NOMO-1 (cell line): ENCODE measurements around the gene JAG1.

Source experiments
- DNase-seq, 2 experiments: peaks; one replicate each; lab custom pipeline; 2025; ENCODE audit not compliant: unreplicated experiment in 2 of 2; lab: John Stamatoyannopoulos, UW

Gene JAG1

DNA sequence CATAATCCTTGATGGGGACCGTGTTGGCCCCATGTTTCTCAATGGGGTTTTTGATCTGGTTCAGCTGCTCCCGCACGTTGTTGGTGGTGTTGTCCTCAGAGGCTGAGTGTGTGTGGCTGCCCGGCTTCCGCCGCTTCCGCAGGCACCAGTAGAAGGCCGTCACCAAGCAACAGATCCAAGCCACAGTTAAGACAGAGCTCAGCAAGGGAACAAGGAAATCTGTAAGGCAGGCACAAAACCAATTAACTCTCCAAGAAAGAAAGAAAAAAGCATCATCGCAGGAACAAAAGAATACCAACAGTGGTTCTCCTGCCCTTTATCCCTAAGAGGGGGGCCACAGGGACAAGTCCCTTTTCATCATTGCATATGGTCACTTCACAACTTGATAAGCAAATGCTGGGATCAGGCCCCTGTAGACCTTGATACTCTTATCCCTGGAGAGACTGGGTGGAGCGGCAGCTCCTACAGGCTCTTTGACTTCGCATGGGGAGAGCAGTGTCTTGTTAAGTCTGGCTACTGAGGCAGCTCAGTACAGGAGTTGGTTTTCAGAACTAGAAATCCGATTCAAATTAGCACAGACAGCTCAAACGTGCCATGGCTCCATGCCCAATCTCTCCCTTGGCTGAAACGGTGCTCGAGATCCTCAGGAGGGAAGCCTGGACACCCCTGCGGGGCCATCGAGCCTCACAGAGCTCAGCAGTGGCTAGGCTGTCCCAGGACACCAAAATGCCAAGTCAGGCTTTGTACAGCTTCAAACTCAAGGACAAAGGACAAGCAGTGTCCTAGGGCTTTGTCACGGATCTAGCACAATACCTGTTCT, 33.9 kb downstream of the JAG1 start:
- no peak for DNase-seq

- no peak for DNase-seq
Observed at GRCh38 chr20:10639077-10639736, 34.6 kb downstream of the JAG1 start.

- no peak for DNase-seq
Observed at GRCh38 chr20:10637563-10637962, 36.2 kb downstream of the JAG1 start.

DNA sequence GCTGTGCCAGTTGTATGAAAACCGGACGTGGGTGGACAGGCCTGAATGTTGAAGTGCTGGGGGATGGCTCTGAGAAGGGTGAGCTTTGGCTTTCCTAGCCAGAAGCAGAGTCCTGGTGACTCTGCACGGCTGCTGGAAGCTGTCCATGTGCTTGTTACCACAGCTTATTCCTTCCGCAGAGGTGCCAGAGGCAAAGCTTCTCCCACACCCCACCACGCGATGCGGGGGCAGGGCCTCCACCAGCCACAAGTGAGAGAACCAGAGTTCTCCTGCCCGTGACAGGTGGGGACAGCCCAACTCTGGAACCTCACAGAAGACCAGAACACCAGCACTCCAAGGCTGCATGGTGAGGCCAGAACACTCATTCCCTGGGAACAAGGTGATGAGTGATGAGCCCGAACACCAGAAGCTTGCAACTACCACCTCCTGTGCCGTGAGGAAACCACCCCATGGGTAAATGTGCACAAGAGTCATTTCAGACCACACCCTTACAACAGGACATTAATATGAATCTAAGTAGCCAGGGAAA, 36.7 kb downstream of the JAG1 start:
- no peak for DNase-seq

DNA sequence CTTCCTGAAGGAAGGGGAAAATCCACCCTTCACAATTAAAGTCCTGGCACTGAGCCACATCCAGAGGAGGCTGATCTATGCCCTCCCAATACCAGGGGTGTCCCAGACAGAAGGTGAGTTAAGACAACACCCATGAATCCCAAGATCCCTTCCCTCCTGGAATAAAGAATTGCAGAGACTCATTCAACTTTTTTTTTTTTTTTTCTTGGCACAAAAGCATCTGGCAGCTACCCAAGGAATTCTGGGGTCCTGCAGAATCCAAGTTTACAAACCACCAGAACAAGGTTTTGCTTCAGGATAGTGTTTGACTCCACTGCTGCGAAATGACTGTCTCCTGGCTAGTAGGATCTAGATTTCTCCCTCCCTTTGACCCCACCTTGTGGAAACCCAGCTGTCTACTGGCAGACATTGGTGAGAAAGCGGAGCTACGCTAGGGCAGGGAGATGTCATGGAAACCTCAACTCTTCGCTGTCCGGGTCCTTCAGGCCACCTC, 37.4 kb downstream of the JAG1 start:
- DNase-seq, result no peak

DNA sequence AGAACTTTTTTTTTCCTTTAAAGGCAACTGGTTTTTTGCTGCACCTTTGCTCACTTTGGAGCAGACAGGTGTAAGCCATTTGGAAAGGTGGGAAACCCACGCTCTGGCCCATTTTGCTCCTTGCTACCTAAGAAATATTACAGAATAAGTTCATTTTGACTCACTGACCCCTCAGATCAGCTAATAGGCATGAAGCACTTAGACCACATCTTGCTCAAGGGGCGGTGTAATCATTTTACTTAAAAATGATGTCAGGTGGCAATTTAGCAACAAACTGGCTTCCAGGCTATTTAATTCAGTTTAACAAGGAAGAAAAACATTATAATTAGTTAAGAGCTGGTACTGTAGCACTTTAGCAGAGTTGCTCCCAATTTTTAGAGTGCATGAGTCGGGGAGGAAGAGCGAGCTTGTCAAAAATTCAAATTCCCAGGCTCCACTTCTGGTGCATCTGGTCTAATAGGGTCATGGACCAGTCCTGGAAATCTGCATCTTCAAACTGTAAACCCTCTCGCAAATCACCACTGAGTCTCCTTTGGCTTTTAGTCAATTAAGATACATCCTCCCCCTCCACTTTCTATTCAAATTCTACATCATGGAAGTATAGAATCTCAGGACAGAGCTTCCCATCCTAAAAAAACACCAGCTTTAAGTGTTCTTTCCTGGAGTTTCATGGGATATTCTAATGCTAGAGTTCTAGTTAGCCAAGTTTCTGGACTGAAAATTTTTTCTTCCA, 38.2 kb downstream of the JAG1 start:
- peak; percentile 7 to 37 for DNase-seq

DNA sequence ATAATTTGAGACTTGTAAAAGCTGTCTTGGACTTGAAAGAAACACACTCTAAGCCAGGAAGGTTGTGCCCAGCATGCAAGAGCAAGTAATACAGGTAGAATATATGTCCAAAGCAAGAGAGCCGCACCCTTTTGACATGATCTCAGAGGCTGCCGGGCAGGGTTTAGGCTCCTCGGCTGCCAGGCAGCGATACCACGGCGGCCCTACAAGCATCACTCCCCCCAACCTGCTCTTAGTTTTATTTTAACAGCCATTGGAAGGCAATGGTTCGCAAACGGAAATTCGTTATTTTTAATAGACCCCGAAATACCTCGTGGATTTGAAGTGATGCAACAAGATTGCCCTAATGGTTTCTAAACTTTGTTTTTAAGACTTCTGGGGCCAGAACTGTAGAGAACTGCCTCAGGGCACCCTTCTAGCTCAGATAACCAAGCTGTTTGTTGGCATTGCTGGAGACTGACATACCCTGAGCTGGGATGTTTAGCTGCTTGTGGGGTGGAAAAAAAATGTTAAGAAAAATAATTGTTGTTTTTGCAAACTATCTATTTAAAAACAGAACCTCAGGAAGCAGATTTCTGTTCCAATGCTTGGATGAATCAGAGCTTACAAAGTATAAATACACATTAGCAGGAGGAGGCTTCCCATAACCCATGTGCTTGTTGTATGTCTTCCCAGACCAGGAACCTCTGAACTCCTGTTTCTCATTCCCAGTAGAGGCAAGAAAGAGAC, 39.0 kb downstream of the JAG1 start:
- DNase-seq, result peak; percentile 46 to 64

DNA sequence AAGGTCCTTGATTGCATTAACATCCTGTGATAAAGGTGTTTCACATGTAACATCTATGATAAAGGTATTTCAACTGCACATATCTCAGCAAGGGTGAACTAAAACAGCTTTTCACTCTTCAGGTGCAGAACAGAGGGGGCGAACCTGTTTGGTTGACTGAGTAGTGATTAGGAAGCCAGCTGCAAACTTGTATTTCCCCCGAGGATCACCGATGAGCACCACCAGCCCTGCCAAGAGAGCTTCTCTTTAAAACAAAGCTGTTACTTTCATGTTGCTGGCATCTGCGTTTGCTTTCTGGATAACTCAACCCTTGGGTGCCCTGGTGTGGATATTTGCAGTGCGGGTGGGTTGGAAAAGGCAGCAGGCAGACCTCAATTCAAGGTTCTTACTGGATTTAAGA, 39.6 kb downstream of the JAG1 start:
- DNase-seq, result no peak

DNA sequence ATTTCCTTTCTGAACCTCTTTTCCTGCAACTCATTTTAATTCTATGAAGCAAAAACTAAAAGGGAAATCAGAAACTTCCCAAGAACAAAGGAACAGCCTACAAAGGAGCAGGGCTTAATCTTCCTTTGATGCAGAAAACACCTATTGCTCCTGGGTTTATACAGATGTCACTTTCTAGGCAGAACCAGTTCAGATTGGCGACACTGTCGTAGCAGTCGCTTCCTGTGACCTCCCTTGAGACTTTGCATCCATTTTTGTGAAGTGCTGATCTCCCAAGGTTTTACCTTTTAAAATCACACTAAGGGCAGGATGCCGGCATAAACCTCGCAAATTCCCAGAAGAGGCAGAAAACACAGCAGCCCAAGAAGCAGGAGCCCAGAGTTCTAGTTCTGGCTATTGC, 40.1 kb downstream of the JAG1 start:
- no peak for DNase-seq

- DNase-seq, result no peak
Observed at GRCh38 chr20:10632721-10633509, 40.9 kb downstream of the JAG1 start.

- DNase-seq, result no peak
Observed at GRCh38 chr20:10631126-10631525, 42.7 kb downstream of the JAG1 start.

DNA sequence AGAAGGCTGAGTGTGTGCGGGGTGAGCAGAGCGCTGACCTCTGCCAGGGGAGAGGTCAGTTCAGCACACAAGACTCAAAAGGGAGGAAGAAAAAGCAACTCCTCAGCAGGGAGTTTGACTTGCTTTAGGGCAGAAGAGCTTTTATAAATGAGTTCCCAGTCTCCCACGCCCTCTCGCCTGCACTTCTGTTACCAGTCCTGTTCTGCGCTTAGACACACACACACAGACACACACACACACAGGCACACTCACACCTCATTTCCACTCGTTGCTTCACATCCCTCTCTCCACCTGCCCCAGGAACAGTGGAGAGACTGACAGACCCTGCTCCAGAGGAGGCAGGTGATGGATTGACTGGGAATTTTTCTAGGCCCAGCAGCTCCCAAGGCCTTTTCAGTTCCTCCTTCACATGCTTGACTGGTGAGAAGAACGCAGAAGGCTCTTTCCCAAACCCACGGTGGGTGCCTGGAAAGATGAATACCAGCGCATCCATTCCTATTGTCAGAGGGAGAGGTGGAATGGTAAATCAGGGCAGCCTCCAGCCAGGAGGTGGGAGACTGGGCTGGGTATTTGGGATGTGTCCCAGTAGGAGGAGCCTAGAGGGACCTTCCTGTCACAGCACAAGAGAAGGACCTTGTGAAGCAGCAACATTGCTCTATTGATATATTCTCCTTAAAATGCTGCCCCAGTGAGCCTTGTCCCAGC, 43.7 kb downstream of the JAG1 start:
- no peak for DNase-seq

DNA sequence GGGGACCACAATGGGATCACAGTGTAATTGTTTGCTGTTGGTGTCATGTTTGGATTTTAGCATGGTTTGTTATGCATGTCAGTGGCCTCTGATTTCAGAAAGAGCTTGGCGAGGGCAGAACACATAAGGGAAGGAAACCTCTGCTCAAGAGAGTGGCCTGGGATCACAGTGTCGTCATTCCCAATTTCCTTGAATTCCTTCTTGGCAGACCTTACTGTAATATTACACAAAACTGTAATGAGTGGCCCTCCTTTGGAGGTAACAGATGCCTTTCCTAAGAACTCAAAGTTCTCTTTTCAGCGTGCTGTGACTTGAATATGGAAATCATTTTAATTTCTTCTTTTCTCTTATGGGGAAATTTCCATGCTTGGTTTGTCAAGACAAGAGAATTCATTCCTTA, 46.9 kb downstream of the JAG1 start:
- no peak for DNase-seq

DNA sequence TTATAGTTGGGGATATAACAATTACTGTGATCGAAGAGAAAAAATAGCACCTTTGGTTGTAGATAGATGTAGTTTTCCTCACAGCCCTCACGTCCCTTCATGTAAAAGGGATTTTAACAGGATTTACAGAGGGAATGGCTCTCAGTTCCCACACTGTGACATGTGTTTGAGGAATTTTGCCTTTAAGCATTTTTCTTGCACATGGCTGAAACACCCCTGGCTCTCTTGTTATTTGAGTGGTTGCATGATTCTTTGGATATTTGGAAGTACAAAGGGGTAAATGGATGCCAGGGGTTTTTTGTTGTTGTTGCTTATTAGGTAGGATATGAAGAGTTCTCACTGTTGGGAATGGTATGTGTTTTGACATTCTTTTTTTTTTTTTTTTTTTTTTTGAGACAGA, 48.2 kb downstream of the JAG1 start:
- DNase-seq, result no peak

- no peak for DNase-seq
Observed at GRCh38 chr20:10622657-10623418, 51.0 kb downstream of the JAG1 start.

DNA sequence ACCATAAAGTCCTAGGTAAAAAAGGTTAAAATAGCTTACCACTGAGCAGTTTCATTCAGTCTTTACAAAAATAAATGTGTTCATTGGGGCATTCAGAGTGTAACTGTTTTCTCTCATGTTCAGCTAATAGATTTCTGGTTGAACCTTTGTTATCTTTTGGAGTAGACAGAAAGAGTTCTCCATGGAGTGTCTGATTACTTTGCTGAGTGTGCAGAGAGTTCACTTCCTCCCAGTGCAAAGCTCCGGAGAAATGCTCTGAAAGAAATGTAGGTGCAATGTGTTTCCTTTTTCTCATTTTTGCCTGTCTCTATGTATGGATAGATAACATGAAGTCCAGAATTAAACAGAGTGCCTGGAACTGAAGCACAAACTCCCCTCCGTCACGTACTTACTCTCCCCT, 52.6 kb downstream of the JAG1 start:
- no peak for DNase-seq

GRCh38 chr20:10619427-10619826, 54.4 kb downstream of the JAG1 start:
- no peak for DNase-seq

GRCh38 chr20:10618611-10619245, 55.1 kb downstream of the JAG1 start:
- no peak for DNase-seq
